OCI-LY7 (cell line): Measurements from ENCODE around the gene GNL1.

Experiments
- EZH2phosphoT487 ChIP-seq: fragments of 200-600 bp; sonication (generic); IDR thresholded peaks from 2 replicates; pipeline ENCODE4 v1.6.1; 2018; ENCODE audit warnings: low read depth, borderline replicate concordance, mild to moderate bottlenecking, mixed run types, antibody characterized with exemption, low read length, moderate library complexity, mixed read lengths
- TF ChIP-seq, protein P1 (sequence below): fragments of 200-600 bp; sonication (generic); conservative IDR thresholded peaks from 2 replicates; pipeline ENCODE4 v1.5.1; 2014; ENCODE audit warnings: mild to moderate bottlenecking, antibody characterized with exemption, low read length, moderate library complexity, mixed read lengths

DNA sequence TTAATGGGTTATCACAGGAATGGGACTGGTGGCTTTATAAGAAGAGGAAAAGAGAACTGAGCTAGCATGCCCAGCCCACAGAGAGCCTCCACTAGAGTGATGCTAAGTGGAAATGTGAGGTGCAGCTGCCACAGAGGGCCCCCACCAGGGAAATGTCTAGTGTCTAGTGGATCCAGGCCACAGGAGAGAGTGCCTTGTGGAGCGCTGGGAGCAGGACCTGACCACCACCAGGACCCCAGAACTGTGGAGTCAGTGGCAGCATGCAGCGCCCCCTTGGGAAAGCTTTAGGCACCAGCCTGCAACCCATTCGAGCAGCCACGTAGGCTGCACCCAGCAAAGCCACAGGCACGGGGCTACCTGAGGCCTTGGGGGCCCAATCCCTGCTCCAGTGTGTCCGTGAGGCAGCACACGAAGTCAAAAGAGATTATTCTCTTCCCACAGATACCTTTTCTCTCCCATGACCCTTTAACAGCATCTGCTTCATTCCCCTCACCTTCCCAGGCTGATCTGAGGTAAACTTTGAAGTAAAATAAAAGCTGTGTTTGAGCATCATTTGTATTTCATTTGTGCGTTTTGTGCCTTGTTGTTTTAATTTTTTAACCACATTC lies 62.5 kb downstream of the GNL1 start:
- TF ChIP-seq, protein P1, sequence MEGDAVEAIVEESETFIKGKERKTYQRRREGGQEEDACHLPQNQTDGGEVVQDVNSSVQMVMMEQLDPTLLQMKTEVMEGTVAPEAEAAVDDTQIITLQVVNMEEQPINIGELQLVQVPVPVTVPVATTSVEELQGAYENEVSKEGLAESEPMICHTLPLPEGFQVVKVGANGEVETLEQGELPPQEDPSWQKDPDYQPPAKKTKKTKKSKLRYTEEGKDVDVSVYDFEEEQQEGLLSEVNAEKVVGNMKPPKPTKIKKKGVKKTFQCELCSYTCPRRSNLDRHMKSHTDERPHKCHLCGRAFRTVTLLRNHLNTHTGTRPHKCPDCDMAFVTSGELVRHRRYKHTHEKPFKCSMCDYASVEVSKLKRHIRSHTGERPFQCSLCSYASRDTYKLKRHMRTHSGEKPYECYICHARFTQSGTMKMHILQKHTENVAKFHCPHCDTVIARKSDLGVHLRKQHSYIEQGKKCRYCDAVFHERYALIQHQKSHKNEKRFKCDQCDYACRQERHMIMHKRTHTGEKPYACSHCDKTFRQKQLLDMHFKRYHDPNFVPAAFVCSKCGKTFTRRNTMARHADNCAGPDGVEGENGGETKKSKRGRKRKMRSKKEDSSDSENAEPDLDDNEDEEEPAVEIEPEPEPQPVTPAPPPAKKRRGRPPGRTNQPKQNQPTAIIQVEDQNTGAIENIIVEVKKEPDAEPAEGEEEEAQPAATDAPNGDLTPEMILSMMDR, result peak; percentile 62
- no peak for TF ChIP-seq EZH2phosphoT487
